GM23338 (cell line): ENCODE results near the gene PDE4D. TPM values are rescaled to one million over a fixed set of nuclear protein-coding genes. Genes with fewer than 3 reads are reported as not detected.
"Not testable (repeated sequence)": the region's sequence is repeated elsewhere in the genome, so short reads cannot be mapped to it uniquely, and the experiment has no call there.

Experiments used
- ATAC-seq: fragments of 200-7000 bp; cut with Tn5 transposase; 3 replicates; pipeline ENCODE4 v1.9.1; 2020
- DNase-seq: peaks from one replicate; pipeline ENCODE4 v3.0.0-alpha.2; 2015; ENCODE audit warnings: low spot score
- H2AFZ ChIP-seq: fragments of 200-600 bp; sonication (generic); 2 replicates; pipeline ENCODE4 v1.8.0; 2016; ENCODE audit warnings: antibody characterized with exemption, mild to moderate bottlenecking, moderate library complexity
- H3F3A ChIP-seq: fragments of 200-600 bp; sonication (generic); replicated peaks from 2 replicates; pipeline ENCODE4 v1.8.0; 2017; ENCODE audit warnings: antibody characterized with exemption, mixed run types, low read depth
- H3K27ac ChIP-seq: fragments of 200-600 bp; sonication (generic); 2 replicates; pipeline ENCODE4 v1.6.1; 2016; ENCODE audit warnings: low read depth
- H3K27me3 ChIP-seq: fragments of 200-600 bp; sonication (generic); 2 replicates; pipeline ENCODE4 v1.8.0; 2016; ENCODE audit warnings: mild to moderate bottlenecking, mixed run types, moderate library complexity; ENCODE audit not compliant: insufficient read depth
- H3K36me3 ChIP-seq: fragments of 200-600 bp; sonication (generic); 2 replicates; pipeline ENCODE4 v1.8.0; 2016; ENCODE audit warnings: mild to moderate bottlenecking; ENCODE audit not compliant: insufficient read depth
- H3K4me1 ChIP-seq: fragments of 200-600 bp; sonication (generic); 2 replicates; pipeline ENCODE4 v1.8.0; 2016; ENCODE audit warnings: mild to moderate bottlenecking, moderate library complexity; ENCODE audit not compliant: insufficient read depth
- H3K4me2 ChIP-seq: fragments of 200-600 bp; sonication (generic); 2 replicates; pipeline ENCODE4 v1.7.1; 2017; ENCODE audit warnings: mixed run types
- H3K4me3 ChIP-seq: fragments of 200-600 bp; sonication (generic); 2 replicates; pipeline ENCODE4 v1.6.1; 2016; ENCODE audit warnings: mixed run types
- H3K79me2 ChIP-seq: fragments of 200-600 bp; sonication (generic); replicated peaks from 2 replicates; pipeline ENCODE4 v1.8.0; 2017; ENCODE audit warnings: mild to moderate bottlenecking; ENCODE audit not compliant: insufficient read depth
- H3K9me2 ChIP-seq: fragments of 200-600 bp; sonication (generic); 2 replicates; pipeline ENCODE4 v1.8.0; 2017; ENCODE audit not compliant: insufficient read depth
- H4K20me1 ChIP-seq: fragments of 200-600 bp; sonication (generic); replicated peaks from 2 replicates; pipeline ENCODE4 v1.8.0; 2017; ENCODE audit warnings: mild to moderate bottlenecking; ENCODE audit not compliant: insufficient read depth
- H3K27ac Mint-ChIP-seq: 2 replicates; pipeline ENCODE4 v1.8.0; 2020; ENCODE audit warnings: inconsistent platforms, mild to moderate bottlenecking, moderate library complexity, mixed read lengths
- H3K27me3 Mint-ChIP-seq: 3 replicates; pipeline ENCODE4 v1.8.0; 2022; ENCODE audit warnings: low read depth, mild to moderate bottlenecking, moderate library complexity, mixed read lengths, inconsistent platforms; ENCODE audit not compliant: insufficient read depth, poor library complexity
- H3K36me3 Mint-ChIP-seq: 3 replicates; pipeline ENCODE4 v1.8.0; 2021; ENCODE audit warnings: low read depth, mild to moderate bottlenecking, inconsistent platforms, moderate library complexity, mixed read lengths
- H3K4me1 Mint-ChIP-seq: 3 replicates; pipeline ENCODE4 v1.8.0; 2020; ENCODE audit warnings: mild to moderate bottlenecking, inconsistent platforms, mixed read lengths
- H3K4me3 Mint-ChIP-seq: 3 replicates; pipeline ENCODE4 v1.8.0; 2021; ENCODE audit warnings: moderate library complexity, mild to moderate bottlenecking, inconsistent platforms, mixed read lengths
- H3K9me3 Mint-ChIP-seq: 3 replicates; pipeline ENCODE4 v1.8.0; 2020; ENCODE audit warnings: moderate library complexity, mild to moderate bottlenecking, inconsistent platforms, mixed read lengths
- CREB1 ChIP-seq: fragments of 250-450 bp; sonication (Bioruptor Pico); IDR thresholded peaks from 2 replicates; pipeline ENCODE4 v1.5.0; 2020; ENCODE audit warnings: low read depth, mild to moderate bottlenecking, moderate library complexity
- EZH2 ChIP-seq: fragments of 200-600 bp; sonication (generic); IDR thresholded peaks from one replicate; pipeline ENCODE4 v1.8.0; 2017; ENCODE audit warnings: antibody characterized with exemption, mild to moderate bottlenecking, low read depth; ENCODE audit not compliant: unreplicated experiment
- NANOG ChIP-seq: IDR thresholded peaks from 2 replicates; pipeline ENCODE4 v1.6.1; 2016; ENCODE audit warnings: antibody characterized with exemption, borderline replicate concordance
- POLR2AphosphoS5 ChIP-seq: IDR thresholded peaks from 2 replicates; pipeline ENCODE4 v1.6.1; 2016; ENCODE audit warnings: antibody characterized with exemption, low read depth
- ZNF331 ChIP-seq: fragments of 250-450 bp; sonication (Bioruptor Pico); IDR thresholded peaks from 2 replicates; pipeline ENCODE4 v1.5.0; 2020; ENCODE audit warnings: low read depth, mild to moderate bottlenecking, moderate library complexity
- polyA plus RNA-seq: library from polyadenylated mRNA; unstranded; fragments of >200 nt; fragmentation: Nextera tagmentation; extraction: Ambion mirVana; gene quantifications from 2 replicates; pipeline ENCODE4 v1.2.1, GENCODE V29; 2016
- total RNA-seq: library from RNA; depleted of rRNA; stranded (reverse); fragments of >200 nt; shearing (Covaris generic); gene quantifications from 2 replicates; pipeline ENCODE4 v1.2.3, GENCODE V29; 2014
- TF ChIP-seq, protein P1 (sequence below): IDR thresholded peaks from 2 replicates; pipeline ENCODE4 v1.6.1; 2016; ENCODE audit warnings: antibody characterized with exemption
- TF ChIP-seq, protein P2 (sequence below): fragments of 250-450 bp; sonication (Bioruptor Pico); IDR thresholded peaks from 2 replicates; pipeline ENCODE4 v1.5.0; 2020; ENCODE audit warnings: mild to moderate bottlenecking, moderate library complexity

The PDE4D gene
- total and polyA plus RNA-seq, 2 experiments from 2014 or later = 2.1 to 4.7 TPM

DNA sequence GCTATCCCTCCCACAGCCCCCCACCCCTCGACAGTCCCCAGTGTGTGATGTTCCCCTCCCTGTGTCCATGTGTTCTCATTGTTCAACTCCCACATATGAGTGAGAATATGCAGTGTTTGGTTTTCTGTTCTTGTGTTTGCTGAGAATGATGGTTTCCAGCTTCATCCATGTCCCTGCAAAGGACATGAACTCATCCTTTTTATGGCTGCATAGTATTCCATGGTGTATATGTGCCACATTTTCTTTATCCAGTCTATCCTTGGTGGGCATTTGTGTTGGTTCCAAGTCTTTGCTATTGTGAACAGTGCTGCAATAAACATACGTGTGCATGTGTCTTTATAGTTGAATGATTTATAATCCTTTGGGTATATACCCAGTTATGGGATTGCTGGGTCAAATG, 940.3 kb downstream of the PDE4D start:
- not testable (repeated sequence) for H3K9me3 Mint-ChIP-seq

DNA sequence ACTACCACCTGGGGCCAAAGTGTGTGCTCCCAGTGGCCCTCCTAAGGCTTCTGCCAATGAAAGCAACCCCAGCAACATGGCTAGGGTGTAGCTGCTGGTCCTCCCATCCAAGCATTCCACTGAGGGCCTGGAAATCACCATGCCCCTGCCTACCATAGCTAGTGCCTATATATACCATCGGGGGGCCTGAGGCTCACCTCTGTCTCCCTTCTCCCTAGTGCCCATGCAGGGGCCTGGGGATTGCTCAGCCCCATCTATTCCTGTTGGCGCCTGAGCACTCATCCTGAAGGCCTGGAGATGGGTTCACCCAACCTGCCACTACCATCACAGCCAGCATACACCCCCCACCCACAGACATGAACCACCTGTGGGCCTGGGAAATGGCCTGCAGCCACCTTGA, 943.3 kb downstream of the PDE4D start:
- Histone ChIP-seq H3K27ac (no peak overlapping the region), H2AFZ (no peak overlapping the region), H3K4me3 (no peak overlapping the region), H3K79me2 (no peaks in the 10 kb centered on the region), H3K27me3 (no peaks in the 10 kb centered on the region), H4K20me1 (no peaks in the 10 kb centered on the region), H3K36me3 (no peaks in the 10 kb centered on the region), H3F3A (no peaks in the 10 kb centered on the region), H3K4me1 (no peaks in the 10 kb centered on the region), H3K4me2 (no peak overlapping the region), H3K9me2 (no peaks in the 10 kb centered on the region; the same call in 1 of the 2 replicates)
- Mint-ChIP-seq H3K4me1 (peaks cover 4% of the 10 kb centered on the region; the same call in 2 of the 3 replicates), H3K36me3 (no peaks in the 10 kb centered on the region), H3K27ac (no peak overlapping the region), H3K27me3 (no peaks in the 10 kb centered on the region), H3K9me3 (no peaks in the 10 kb centered on the region), H3K4me3 (no peak overlapping the region)
- no peak for ATAC-seq
- TF ChIP-seq ZNF331 (CRISPR knock-in tag) (no peak), CREB1 (CRISPR knock-in tag) (no peak), POLR2AphosphoS5 (no peak), EZH2 (no peak), NANOG (no peak)
- TF ChIP-seq, protein P1, sequence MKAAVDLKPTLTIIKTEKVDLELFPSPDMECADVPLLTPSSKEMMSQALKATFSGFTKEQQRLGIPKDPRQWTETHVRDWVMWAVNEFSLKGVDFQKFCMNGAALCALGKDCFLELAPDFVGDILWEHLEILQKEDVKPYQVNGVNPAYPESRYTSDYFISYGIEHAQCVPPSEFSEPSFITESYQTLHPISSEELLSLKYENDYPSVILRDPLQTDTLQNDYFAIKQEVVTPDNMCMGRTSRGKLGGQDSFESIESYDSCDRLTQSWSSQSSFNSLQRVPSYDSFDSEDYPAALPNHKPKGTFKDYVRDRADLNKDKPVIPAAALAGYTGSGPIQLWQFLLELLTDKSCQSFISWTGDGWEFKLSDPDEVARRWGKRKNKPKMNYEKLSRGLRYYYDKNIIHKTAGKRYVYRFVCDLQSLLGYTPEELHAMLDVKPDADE = no peak
- TF ChIP-seq, protein P2, sequence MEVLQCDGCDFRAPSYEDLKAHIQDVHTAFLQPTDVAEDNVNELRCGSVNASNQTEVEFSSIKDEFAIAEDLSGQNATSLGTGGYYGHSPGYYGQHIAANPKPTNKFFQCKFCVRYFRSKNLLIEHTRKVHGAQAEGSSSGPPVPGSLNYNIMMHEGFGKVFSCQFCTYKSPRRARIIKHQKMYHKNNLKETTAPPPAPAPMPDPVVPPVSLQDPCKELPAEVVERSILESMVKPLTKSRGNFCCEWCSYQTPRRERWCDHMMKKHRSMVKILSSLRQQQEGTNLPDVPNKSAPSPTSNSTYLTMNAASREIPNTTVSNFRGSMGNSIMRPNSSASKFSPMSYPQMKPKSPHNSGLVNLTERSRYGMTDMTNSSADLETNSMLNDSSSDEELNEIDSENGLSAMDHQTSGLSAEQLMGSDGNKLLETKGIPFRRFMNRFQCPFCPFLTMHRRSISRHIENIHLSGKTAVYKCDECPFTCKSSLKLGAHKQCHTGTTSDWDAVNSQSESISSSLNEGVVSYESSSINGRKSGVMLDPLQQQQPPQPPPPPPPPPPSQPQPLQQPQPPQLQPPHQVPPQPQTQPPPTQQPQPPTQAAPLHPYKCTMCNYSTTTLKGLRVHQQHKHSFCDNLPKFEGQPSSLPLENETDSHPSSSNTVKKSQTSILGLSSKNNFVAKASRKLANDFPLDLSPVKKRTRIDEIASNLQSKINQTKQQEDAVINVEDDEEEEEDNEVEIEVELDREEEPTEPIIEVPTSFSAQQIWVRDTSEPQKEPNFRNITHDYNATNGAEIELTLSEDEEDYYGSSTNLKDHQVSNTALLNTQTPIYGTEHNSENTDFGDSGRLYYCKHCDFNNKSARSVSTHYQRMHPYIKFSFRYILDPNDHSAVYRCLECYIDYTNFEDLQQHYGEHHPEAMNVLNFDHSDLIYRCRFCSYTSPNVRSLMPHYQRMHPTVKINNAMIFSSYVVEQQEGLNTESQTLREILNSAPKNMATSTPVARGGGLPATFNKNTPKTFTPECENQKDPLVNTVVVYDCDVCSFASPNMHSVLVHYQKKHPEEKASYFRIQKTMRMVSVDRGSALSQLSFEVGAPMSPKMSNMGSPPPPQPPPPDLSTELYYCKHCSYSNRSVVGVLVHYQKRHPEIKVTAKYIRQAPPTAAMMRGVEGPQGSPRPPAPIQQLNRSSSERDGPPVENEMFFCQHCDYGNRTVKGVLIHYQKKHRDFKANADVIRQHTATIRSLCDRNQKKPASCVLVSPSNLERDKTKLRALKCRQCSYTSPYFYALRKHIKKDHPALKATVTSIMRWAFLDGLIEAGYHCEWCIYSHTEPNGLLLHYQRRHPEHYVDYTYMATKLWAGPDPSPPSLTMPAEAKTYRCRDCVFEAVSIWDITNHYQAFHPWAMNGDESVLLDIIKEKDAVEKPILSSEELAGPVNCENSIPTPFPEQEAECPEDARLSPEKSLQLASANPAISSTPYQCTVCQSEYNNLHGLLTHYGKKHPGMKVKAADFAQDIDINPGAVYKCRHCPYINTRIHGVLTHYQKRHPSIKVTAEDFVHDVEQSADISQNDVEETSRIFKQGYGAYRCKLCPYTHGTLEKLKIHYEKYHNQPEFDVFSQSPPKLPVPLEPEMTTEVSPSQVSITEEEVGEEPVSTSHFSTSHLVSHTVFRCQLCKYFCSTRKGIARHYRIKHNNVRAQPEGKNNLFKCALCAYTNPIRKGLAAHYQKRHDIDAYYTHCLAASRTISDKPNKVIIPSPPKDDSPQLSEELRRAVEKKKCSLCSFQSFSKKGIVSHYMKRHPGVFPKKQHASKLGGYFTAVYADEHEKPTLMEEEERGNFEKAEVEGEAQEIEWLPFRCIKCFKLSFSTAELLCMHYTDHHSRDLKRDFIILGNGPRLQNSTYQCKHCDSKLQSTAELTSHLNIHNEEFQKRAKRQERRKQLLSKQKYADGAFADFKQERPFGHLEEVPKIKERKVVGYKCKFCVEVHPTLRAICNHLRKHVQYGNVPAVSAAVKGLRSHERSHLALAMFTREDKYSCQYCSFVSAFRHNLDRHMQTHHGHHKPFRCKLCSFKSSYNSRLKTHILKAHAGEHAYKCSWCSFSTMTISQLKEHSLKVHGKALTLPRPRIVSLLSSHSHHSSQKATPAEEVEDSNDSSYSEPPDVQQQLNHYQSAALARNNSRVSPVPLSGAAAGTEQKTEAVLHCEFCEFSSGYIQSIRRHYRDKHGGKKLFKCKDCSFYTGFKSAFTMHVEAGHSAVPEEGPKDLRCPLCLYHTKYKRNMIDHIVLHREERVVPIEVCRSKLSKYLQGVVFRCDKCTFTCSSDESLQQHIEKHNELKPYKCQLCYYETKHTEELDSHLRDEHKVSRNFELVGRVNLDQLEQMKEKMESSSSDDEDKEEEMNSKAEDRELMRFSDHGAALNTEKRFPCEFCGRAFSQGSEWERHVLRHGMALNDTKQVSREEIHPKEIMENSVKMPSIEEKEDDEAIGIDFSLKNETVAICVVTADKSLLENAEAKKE (CRISPR knock-in tag) = no peak
- DNase-seq = no peak

More for the DNA sequence above, 940.3 kb downstream of the PDE4D start:
- not testable (repeated sequence) for ATAC-seq, H3K27me3 ChIP-seq, H4K20me1 ChIP-seq, H2AFZ ChIP-seq, H3K36me3 Mint-ChIP-seq, H3K27ac ChIP-seq, H3K4me3 ChIP-seq, H3K79me2 ChIP-seq, H3K4me3 Mint-ChIP-seq, H3K4me1 Mint-ChIP-seq, H3F3A ChIP-seq, H3K4me2 ChIP-seq, H3K36me3 ChIP-seq, H3K27ac Mint-ChIP-seq, DNase-seq, H3K27me3 Mint-ChIP-seq, H3K9me2 ChIP-seq, H3K4me1 ChIP-seq
